Smooth muscle cell (in vitro differentiated cells): ENCODE results near the gene PCDHA9. TPM values are rescaled to one million over a fixed set of nuclear protein-coding genes. Genes with fewer than 3 reads are reported as not detected.
"Not testable (repeated sequence)": the region's sequence is repeated elsewhere in the genome, so short reads cannot be mapped to it uniquely, and the experiment has no call there.

Source experiments
- DNase-seq: peaks from one replicate; lab custom pipeline; 2025; ENCODE audit not compliant: unreplicated experiment; lab: John Stamatoyannopoulos, UW
- H2AFZ ChIP-seq: fragments of 200-600 bp; sonication (generic); 2 replicates; pipeline ENCODE4 v1.6.0; 2016; ENCODE audit warnings: antibody characterized with exemption, low read depth, mild to moderate bottlenecking
- H3F3A ChIP-seq: fragments of 200-600 bp; sonication (generic); 2 replicates; pipeline ENCODE4 v1.6.0; 2017; ENCODE audit warnings: antibody characterized with exemption, low read depth
- H3K27ac ChIP-seq: fragments of 200-600 bp; sonication (generic); 2 replicates; pipeline ENCODE4 v1.5.1; 2016; ENCODE audit warnings: low read depth, mild to moderate bottlenecking
- H3K27me3 ChIP-seq: fragments of 200-600 bp; sonication (generic); 2 replicates; pipeline ENCODE4 v1.6.1; 2016; ENCODE audit warnings: low read depth, mild to moderate bottlenecking
- H3K36me3 ChIP-seq: fragments of 200-600 bp; sonication (generic); 2 replicates; pipeline ENCODE4 v1.5.1; 2016; ENCODE audit warnings: low read depth
- H3K4me1 ChIP-seq: fragments of 200-600 bp; sonication (generic); 2 replicates; pipeline ENCODE4 v1.5.1; 2016; ENCODE audit warnings: low read depth
- H3K4me2 ChIP-seq: fragments of 200-600 bp; sonication (generic); 2 replicates; pipeline ENCODE4 v1.6.0; 2016; ENCODE audit warnings: mild to moderate bottlenecking
- H3K4me3 ChIP-seq: fragments of 200-600 bp; sonication (generic); 2 replicates; pipeline ENCODE4 v1.5.1; 2016; ENCODE audit warnings: mild to moderate bottlenecking
- H3K79me2 ChIP-seq: fragments of 200-600 bp; sonication (generic); 2 replicates; pipeline ENCODE4 v1.6.0; 2016; ENCODE audit warnings: low read depth, mild to moderate bottlenecking
- H3K9ac ChIP-seq: fragments of 200-600 bp; sonication (generic); 2 replicates; pipeline ENCODE4 v1.6.0; 2016; ENCODE audit warnings: low read depth
- H3K9me3 ChIP-seq: fragments of 200-600 bp; sonication (generic); replicated peaks from 2 replicates; pipeline ENCODE4 v1.5.1; 2016; ENCODE audit warnings: low read depth
- H4K20me1 ChIP-seq: fragments of 200-600 bp; sonication (generic); 2 replicates; pipeline ENCODE4 v1.6.0; 2016; ENCODE audit warnings: low read depth
- WGBS: methylation state at CpG from one replicate; pipeline ENCODE4 v1.1.7; 2016; ENCODE audit warnings: low lambda C conversion rate; 5-methylcytosine and 5-hydroxymethylcytosine counted together
- polyA plus RNA-seq: library from polyadenylated mRNA; unstranded; fragments of >200 nt; fragmentation: Nextera tagmentation; extraction: Ambion mirVana; gene quantifications from 2 replicates; pipeline ENCODE4 v1.2.1, GENCODE V29; 2016
- total RNA-seq: library from RNA; depleted of rRNA; stranded (reverse); fragments of >200 nt; gene quantifications from 2 replicates; pipeline ENCODE4 v1.2.3, GENCODE V29; 2014
- TF ChIP-seq, protein P1 (sequence below): fragments of 200-600 bp; sonication (generic); IDR thresholded peaks from 2 replicates; pipeline ENCODE4 v1.5.1; 2017; ENCODE audit warnings: borderline replicate concordance, mild to moderate bottlenecking, antibody characterized with exemption; ENCODE audit not compliant: insufficient read depth, poor library complexity, severe bottlenecking

PCDHA9 gene
- total and polyA plus RNA-seq, 2 experiments from 2014 or later = 0.27 to 1.7 TPM

GRCh38 chr5:140835622-140836510 lies 12.3 kb upstream of the PCDHA9 start:
- Histone ChIP-seq H3K4me1 (no peaks in the 10 kb centered on the region), H3K36me3 (no peaks in the 10 kb centered on the region), H3K27ac (no peak overlapping the region), H3K9ac (no peak overlapping the region), H3K4me2 (no peak overlapping the region), H3K79me2 (no peaks in the 10 kb centered on the region), H4K20me1 (no peaks in the 10 kb centered on the region), H3K4me3 (no peak overlapping the region), H3K27me3 (no peaks in the 10 kb centered on the region), H2AFZ (no peak overlapping the region), H3F3A (no peaks in the 10 kb centered on the region), H3K9me3 (no peaks in the 10 kb centered on the region)
- 98% methylated on average over 96 of the region's 103 CpGs for WGBS
- no peak for DNase-seq
- TF ChIP-seq, protein P1, sequence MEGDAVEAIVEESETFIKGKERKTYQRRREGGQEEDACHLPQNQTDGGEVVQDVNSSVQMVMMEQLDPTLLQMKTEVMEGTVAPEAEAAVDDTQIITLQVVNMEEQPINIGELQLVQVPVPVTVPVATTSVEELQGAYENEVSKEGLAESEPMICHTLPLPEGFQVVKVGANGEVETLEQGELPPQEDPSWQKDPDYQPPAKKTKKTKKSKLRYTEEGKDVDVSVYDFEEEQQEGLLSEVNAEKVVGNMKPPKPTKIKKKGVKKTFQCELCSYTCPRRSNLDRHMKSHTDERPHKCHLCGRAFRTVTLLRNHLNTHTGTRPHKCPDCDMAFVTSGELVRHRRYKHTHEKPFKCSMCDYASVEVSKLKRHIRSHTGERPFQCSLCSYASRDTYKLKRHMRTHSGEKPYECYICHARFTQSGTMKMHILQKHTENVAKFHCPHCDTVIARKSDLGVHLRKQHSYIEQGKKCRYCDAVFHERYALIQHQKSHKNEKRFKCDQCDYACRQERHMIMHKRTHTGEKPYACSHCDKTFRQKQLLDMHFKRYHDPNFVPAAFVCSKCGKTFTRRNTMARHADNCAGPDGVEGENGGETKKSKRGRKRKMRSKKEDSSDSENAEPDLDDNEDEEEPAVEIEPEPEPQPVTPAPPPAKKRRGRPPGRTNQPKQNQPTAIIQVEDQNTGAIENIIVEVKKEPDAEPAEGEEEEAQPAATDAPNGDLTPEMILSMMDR = no peak

- H3K27me3 ChIP-seq = no peaks in the 10 kb centered on the region
- H2AFZ ChIP-seq = no peak within 1 kb of the TSS
- TF ChIP-seq, protein P1 = no peak
- no peak within 1 kb of the TSS for H3K27ac ChIP-seq
- H4K20me1 ChIP-seq = no peaks in the 10 kb centered on the region
- H3K4me1 ChIP-seq = no peaks in the 10 kb centered on the region
- no peaks in the 10 kb centered on the region for H3K36me3 ChIP-seq
- no peaks in the 10 kb centered on the region for H3F3A ChIP-seq
- H3K4me3 ChIP-seq = no peak within 1 kb of the TSS
- WGBS = 69% methylated on average over 47 of the region's 47 CpGs
- no peak within 1 kb of the TSS for H3K4me2 ChIP-seq
- H3K9ac ChIP-seq = no peak within 1 kb of the TSS
- no peak for DNase-seq
- H3K79me2 ChIP-seq = no peaks in the 10 kb centered on the region
- H3K9me3 ChIP-seq = no peaks in the 10 kb centered on the region
These were observed 6.9 kb upstream of the PCDHA9 start, which contains the start of gene PCDHA8 for GRCh38 chr5:140840978-140841962. PCDHA8 (plus strand) TSS chr5:140841187; CDS start chr5:140841322, 135 bp downstream.

GRCh38 chr5:140842798-140843733 lies 5.1 kb upstream of the PCDHA9 start:
- H2AFZ ChIP-seq = no peak overlapping the region
- WGBS = 99% methylated on average over 77 of the region's 87 CpGs
- H3K27me3 ChIP-seq = no peaks in the 10 kb centered on the region
- no peaks in the 10 kb centered on the region for H3K79me2 ChIP-seq
- H3K27ac ChIP-seq = no peak overlapping the region
- TF ChIP-seq, protein P1 = no peak
- no peak overlapping the region for H3K4me2 ChIP-seq
- no peak overlapping the region for H3K4me3 ChIP-seq
- H3K9me3 ChIP-seq = no peaks in the 10 kb centered on the region
- no peaks in the 10 kb centered on the region for H3F3A ChIP-seq
- no peaks in the 10 kb centered on the region for H4K20me1 ChIP-seq
- H3K36me3 ChIP-seq = no peaks in the 10 kb centered on the region
- no peak overlapping the region for H3K9ac ChIP-seq
- no peak for DNase-seq
- H3K4me1 ChIP-seq = no peaks in the 10 kb centered on the region

GRCh38 chr5:140849831-140850634 lies 1.9 kb downstream of the PCDHA9 start:
- H3K79me2 ChIP-seq, H3F3A ChIP-seq, H3K9ac ChIP-seq, H3K36me3 ChIP-seq, H3K27me3 ChIP-seq, H3K4me1 ChIP-seq, H3K9me3 ChIP-seq, H3K4me2 ChIP-seq, H2AFZ ChIP-seq, H3K4me3 ChIP-seq, H3K27ac ChIP-seq, H4K20me1 ChIP-seq, DNase-seq: not testable (repeated sequence)
- WGBS = 98% methylated on average over 83 of the region's 101 CpGs
